ENCODE measurements around the gene RXRG. TPM values are rescaled to one million over a fixed set of nuclear protein-coding genes. Genes with fewer than 3 reads are reported as not detected.

RXRG gene
- total and polyA plus RNA-seq, 5 donors from 2014 or later: 0.08 TPM; not detected in 4

GRCh38 chr1:165481820-165482532, 37.0 kb upstream of the RXRG start:
- DNase-seq (no peak), ATAC-seq (ENCODE audit: low read depth in 2 of 2) (no peak)
- H3K9me3 ChIP-seq (ENCODE audit: control insufficient read depth in 2 of 2, low read length in 2 of 2): no peaks in the 10 kb centered on the region
- peaks cover 14% of the 10 kb centered on the region for H3K27me3 Mint-ChIP-seq
- H3K4me3 Mint-ChIP-seq: no peak overlapping the region
- no peaks in the 10 kb centered on the region for H3K27me3 ChIP-seq (ENCODE audit: control insufficient read depth, insufficient read depth, low read length)
- H3K27ac Mint-ChIP-seq: no peak overlapping the region
- H3K4me3 ChIP-seq (ENCODE audit: low read depth, low read length): no peak overlapping the region
- H3K36me3 Mint-ChIP-seq: no peaks in the 10 kb centered on the region
- no peak overlapping the region for H3K27ac ChIP-seq (ENCODE audit: insufficient read depth, low read length, poor library complexity, severe bottlenecking)
- peaks cover 0 to 2% (median 0%) of the 10 kb centered on the region in 7 donors for H3K9me3 Mint-ChIP-seq
- peaks cover 0 to 8% (median 5%) of the 10 kb centered on the region in 4 donors for H3K4me1 Mint-ChIP-seq
- H3K36me3 ChIP-seq (ENCODE audit: control insufficient read depth, insufficient read depth, low read length): no peaks in the 10 kb centered on the region
- H3K4me1 ChIP-seq (ENCODE audit: control insufficient read depth, insufficient read depth, low read length, poor library complexity, severe bottlenecking): no peaks in the 10 kb centered on the region

DNA sequence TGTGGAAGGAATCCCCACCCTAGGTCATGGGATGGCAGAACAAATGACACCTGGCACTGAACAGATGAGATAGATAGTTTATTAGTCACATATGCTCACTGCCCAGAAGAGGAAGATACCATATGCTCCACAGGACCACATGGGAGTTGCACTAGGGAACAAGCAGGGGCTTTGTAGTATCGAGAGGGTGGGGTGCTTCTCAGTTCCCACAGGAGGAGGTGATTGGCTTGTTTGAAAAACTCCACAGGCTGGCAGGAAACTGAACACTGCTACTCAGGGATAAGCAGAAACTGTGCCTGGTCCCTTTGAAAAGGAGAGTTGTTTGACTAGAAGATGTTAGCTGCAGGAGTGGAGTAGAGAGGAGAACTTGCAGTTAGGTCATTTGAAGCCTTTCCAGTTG, 31.9 kb upstream of the RXRG start:
- H3K4me1 Mint-ChIP-seq: no peaks in the 10 kb centered on the region
- peaks cover 0 to 3% (median 0%) of the 10 kb centered on the region in 7 donors for H3K9me3 Mint-ChIP-seq
- no peak overlapping the region for H3K4me3 ChIP-seq (ENCODE audit: low read depth, low read length)
- no peaks in the 10 kb centered on the region for H3K27me3 ChIP-seq (ENCODE audit: control insufficient read depth, insufficient read depth, low read length)
- H3K4me1 ChIP-seq (ENCODE audit: control insufficient read depth, insufficient read depth, low read length, poor library complexity, severe bottlenecking): no peaks in the 10 kb centered on the region
- no peaks in the 10 kb centered on the region for H3K36me3 ChIP-seq (ENCODE audit: control insufficient read depth, insufficient read depth, low read length)
- DNase-seq (no peak), ATAC-seq (ENCODE audit: low read depth in 2 of 2) (no peak)
- no peaks in the 10 kb centered on the region for H3K36me3 Mint-ChIP-seq
- H3K27me3 Mint-ChIP-seq: peaks cover 20% of the 10 kb centered on the region
- H3K27ac ChIP-seq (ENCODE audit: insufficient read depth, low read length, poor library complexity, severe bottlenecking): no peak overlapping the region
- no peak overlapping the region for H3K27ac Mint-ChIP-seq
- no peak overlapping the region for H3K4me3 Mint-ChIP-seq
- H3K9me3 ChIP-seq (ENCODE audit: control insufficient read depth in 2 of 2, low read length in 2 of 2): no peaks in the 10 kb centered on the region

DNA sequence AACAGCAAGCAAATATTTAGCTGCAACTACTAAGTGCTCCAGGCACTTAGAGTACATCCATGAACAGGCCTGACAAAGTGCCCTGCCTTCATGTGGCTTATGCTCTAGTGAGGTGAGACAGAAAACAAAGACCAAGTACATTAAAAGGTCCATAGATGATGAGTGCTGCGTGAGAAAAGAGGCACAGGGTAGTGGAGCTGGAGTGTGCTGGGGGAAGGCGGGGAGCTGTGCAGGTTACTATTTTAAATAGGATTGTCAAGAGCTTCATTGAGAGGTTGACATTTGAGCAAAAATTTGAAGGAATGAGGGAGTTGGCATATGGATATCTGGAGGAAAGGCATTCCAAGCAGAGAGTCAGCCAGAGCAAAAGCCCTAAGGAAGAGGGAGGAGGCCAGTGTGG, 29.3 kb upstream of the RXRG start:
- H3K27ac Mint-ChIP-seq: no peak overlapping the region
- Histone ChIP-seq H3K27ac (ENCODE audit: insufficient read depth, low read length, poor library complexity, severe bottlenecking) (no peak overlapping the region), H3K4me3 (ENCODE audit: low read depth, low read length) (no peak overlapping the region), H3K9me3 (ENCODE audit: control insufficient read depth in 2 of 2, low read length in 2 of 2) (no peaks in the 10 kb centered on the region), H3K36me3 (ENCODE audit: control insufficient read depth, insufficient read depth, low read length) (no peaks in the 10 kb centered on the region), H3K27me3 (ENCODE audit: control insufficient read depth, insufficient read depth, low read length) (no peaks in the 10 kb centered on the region), H3K4me1 (ENCODE audit: control insufficient read depth, insufficient read depth, low read length, poor library complexity, severe bottlenecking) (no peaks in the 10 kb centered on the region)
- no peaks in the 10 kb centered on the region for H3K4me1 Mint-ChIP-seq
- no peaks in the 10 kb centered on the region for H3K36me3 Mint-ChIP-seq
- H3K27me3 Mint-ChIP-seq: peaks cover 20% of the 10 kb centered on the region
- H3K4me3 Mint-ChIP-seq: no peak overlapping the region
- ATAC-seq (ENCODE audit: low read depth in 2 of 2): no peak
- peaks cover 0 to 2% (median 0%) of the 10 kb centered on the region in 7 donors for H3K9me3 Mint-ChIP-seq
- no peak for DNase-seq

DNA sequence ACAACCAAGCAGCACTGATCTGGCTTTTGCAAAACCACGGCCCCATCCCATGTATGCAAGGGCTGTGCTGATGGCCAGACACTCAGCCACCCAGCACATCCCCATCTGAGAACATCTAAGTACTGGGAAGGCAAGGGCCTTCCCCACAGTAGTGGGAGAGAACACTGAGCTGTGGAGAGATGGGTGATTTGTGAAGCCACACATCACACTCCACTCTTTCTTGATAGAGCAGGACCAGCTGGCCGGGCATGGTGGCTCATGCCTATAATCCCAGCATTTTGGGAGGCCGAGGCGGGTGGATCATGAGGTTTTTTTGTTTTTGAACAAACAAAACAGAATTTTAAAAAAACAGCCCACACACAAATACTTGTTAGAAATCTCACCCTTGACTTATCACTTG, 28.2 kb upstream of the RXRG start:
- no peak overlapping the region for H3K27ac ChIP-seq (ENCODE audit: insufficient read depth, low read length, poor library complexity, severe bottlenecking)
- Mint-ChIP-seq H3K9me3 (peaks cover 0 to 2% (median 0%) of the 10 kb centered on the region in 7 donors), H3K27me3 (peaks cover 25% of the 10 kb centered on the region), H3K36me3 (no peaks in the 10 kb centered on the region), H3K27ac (no peak overlapping the region), H3K4me1 (no peaks in the 10 kb centered on the region), H3K4me3 (no peak overlapping the region)
- ATAC-seq (ENCODE audit: low read depth in 2 of 2): no peak
- DNase-seq: no peak
- no peaks in the 10 kb centered on the region for H3K36me3 ChIP-seq (ENCODE audit: control insufficient read depth, insufficient read depth, low read length)
- H3K4me1 ChIP-seq (ENCODE audit: control insufficient read depth, insufficient read depth, low read length, poor library complexity, severe bottlenecking): no peaks in the 10 kb centered on the region
- no peaks in the 10 kb centered on the region for H3K9me3 ChIP-seq (ENCODE audit: control insufficient read depth in 2 of 2, low read length in 2 of 2)
- no peaks in the 10 kb centered on the region for H3K27me3 ChIP-seq (ENCODE audit: control insufficient read depth, insufficient read depth, low read length)
- no peak overlapping the region for H3K4me3 ChIP-seq (ENCODE audit: low read depth, low read length)

DNA sequence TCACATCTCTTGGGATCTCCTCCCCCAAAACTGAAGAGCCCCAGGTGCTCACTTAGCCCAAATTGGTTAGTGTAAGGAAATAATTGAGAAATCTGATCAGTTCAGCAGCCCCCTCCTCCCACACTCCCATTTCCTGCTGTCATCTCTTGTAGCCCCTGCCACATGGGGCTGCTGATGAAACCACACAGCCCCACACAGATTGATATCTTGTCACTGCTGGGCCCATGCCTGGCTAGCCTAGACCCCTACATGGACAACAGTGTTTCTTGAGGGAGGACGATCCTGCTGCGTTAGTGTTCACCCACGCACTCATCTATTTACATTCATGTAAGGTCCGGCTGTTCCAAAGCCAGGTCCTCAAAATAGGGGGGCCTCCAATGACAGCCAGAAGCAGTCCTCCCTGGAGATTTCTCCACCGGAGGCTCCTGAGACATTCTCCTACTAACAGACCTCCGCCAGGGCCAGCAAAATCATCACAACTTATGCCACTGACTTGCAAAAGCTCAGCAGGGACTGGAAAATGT, 23.9 kb upstream of the RXRG start:
- H3K9me3 ChIP-seq (ENCODE audit: control insufficient read depth in 2 of 2, low read length in 2 of 2): no peaks in the 10 kb centered on the region
- no peak for DNase-seq
- no peak overlapping the region for H3K27ac Mint-ChIP-seq
- H3K27me3 ChIP-seq (ENCODE audit: control insufficient read depth, insufficient read depth, low read length): no peaks in the 10 kb centered on the region
- no peaks in the 10 kb centered on the region for H3K36me3 ChIP-seq (ENCODE audit: control insufficient read depth, insufficient read depth, low read length)
- H3K27me3 Mint-ChIP-seq: peaks cover 26% of the 10 kb centered on the region
- H3K4me3 Mint-ChIP-seq: no peak overlapping the region
- ATAC-seq (ENCODE audit: low read depth in 2 of 2): no peak
- no peaks in the 10 kb centered on the region for H3K36me3 Mint-ChIP-seq
- H3K4me1 ChIP-seq (ENCODE audit: control insufficient read depth, insufficient read depth, low read length, poor library complexity, severe bottlenecking): no peaks in the 10 kb centered on the region
- H3K9me3 Mint-ChIP-seq: peaks cover 0 to 1% (median 0%) of the 10 kb centered on the region in 7 donors
- H3K4me3 ChIP-seq (ENCODE audit: low read depth, low read length): no peak overlapping the region
- H3K4me1 Mint-ChIP-seq: no peaks in the 10 kb centered on the region
- H3K27ac ChIP-seq (ENCODE audit: insufficient read depth, low read length, poor library complexity, severe bottlenecking): no peak overlapping the region

DNA sequence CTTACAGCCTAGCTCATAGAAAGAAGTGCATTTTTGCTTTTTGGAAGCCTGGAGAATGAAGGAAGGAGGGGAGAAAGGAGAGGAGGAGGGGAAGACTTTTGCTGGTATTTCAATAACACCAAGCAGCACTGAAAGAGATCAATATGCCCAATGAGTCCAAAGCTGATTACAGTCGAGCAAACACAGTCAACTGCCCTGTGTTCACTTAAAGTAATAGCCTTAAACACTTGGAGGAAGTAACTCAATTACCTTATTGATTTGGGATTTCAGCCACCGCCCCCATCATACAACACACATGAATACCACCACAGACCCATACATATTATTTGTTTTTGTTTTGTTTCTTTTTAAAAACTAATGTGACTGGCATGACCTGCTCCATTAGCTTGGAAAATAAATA, 23.3 kb upstream of the RXRG start:
- H3K27ac ChIP-seq (ENCODE audit: insufficient read depth, low read length, poor library complexity, severe bottlenecking): no peak overlapping the region
- Mint-ChIP-seq H3K9me3 (peaks cover 0 to 1% (median 0%) of the 10 kb centered on the region in 7 donors), H3K27ac (no peak overlapping the region), H3K4me3 (no peak overlapping the region), H3K27me3 (peaks cover 26% of the 10 kb centered on the region), H3K4me1 (no peaks in the 10 kb centered on the region), H3K36me3 (no peaks in the 10 kb centered on the region)
- no peaks in the 10 kb centered on the region for H3K4me1 ChIP-seq (ENCODE audit: control insufficient read depth, insufficient read depth, low read length, poor library complexity, severe bottlenecking)
- ATAC-seq (ENCODE audit: low read depth in 2 of 2) (no peak), DNase-seq (no peak)
- H3K36me3 ChIP-seq (ENCODE audit: control insufficient read depth, insufficient read depth, low read length): no peaks in the 10 kb centered on the region
- no peak overlapping the region for H3K4me3 ChIP-seq (ENCODE audit: low read depth, low read length)
- H3K9me3 ChIP-seq (ENCODE audit: control insufficient read depth in 2 of 2, low read length in 2 of 2): no peaks in the 10 kb centered on the region
- no peaks in the 10 kb centered on the region for H3K27me3 ChIP-seq (ENCODE audit: control insufficient read depth, insufficient read depth, low read length)

DNA sequence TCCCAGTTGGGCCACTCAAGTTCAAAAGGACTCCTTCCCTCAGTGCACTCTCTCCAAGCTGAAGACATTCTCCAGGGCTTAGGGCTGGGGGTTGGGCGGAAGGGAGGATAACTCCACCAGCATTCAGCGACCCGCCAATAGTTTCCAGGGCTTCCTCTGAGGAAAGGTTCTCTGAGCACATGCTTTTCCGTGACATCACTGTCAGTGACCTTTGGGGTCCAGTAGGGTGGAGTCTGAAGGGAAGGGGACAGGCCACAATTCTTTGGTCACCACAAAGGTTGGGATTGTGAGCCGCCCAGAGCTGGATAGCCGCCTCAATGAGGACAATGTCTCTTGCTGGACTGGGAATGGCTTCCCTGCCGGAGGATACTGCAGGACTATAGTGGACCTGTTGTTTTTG, 22.8 kb upstream of the RXRG start:
- DNase-seq: no peak
- no peaks in the 10 kb centered on the region for H3K36me3 ChIP-seq (ENCODE audit: control insufficient read depth, insufficient read depth, low read length)
- Mint-ChIP-seq H3K36me3 (no peaks in the 10 kb centered on the region), H3K27ac (no peak overlapping the region), H3K4me3 (no peak overlapping the region), H3K27me3 (peaks cover 26% of the 10 kb centered on the region), H3K9me3 (peaks cover 0 to 1% (median 0%) of the 10 kb centered on the region in 7 donors), H3K4me1 (no peaks in the 10 kb centered on the region)
- no peak for ATAC-seq (ENCODE audit: low read depth in 2 of 2)
- no peaks in the 10 kb centered on the region for H3K9me3 ChIP-seq (ENCODE audit: control insufficient read depth in 2 of 2, low read length in 2 of 2)
- no peaks in the 10 kb centered on the region for H3K4me1 ChIP-seq (ENCODE audit: control insufficient read depth, insufficient read depth, low read length, poor library complexity, severe bottlenecking)
- no peak overlapping the region for H3K4me3 ChIP-seq (ENCODE audit: low read depth, low read length)
- no peaks in the 10 kb centered on the region for H3K27me3 ChIP-seq (ENCODE audit: control insufficient read depth, insufficient read depth, low read length)
- no peak overlapping the region for H3K27ac ChIP-seq (ENCODE audit: insufficient read depth, low read length, poor library complexity, severe bottlenecking)

DNA sequence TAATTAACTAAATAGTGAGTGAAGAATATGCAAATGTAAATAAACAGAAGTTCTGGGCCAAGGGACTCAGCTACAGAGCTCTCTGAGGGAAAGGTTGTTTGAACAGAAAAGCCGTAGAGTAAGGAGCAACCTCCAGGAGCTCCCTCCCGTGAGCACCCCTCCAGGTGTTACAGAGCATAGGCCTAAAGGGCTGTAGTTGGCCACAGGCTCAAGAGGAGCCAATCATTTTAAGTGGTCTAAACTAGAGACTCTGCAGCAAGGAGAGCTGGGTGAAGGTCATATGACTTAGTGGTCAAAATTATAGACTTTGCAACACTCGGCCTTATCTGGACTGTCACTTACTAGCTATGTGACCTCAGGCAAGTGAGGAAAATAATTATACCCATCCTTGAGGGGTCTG, 19.1 kb upstream of the RXRG start:
- no peaks in the 10 kb centered on the region for H3K9me3 ChIP-seq (ENCODE audit: control insufficient read depth in 2 of 2, low read length in 2 of 2)
- no peaks in the 10 kb centered on the region for H3K4me1 Mint-ChIP-seq
- no peak overlapping the region for H3K27ac ChIP-seq (ENCODE audit: insufficient read depth, low read length, poor library complexity, severe bottlenecking)
- no peaks in the 10 kb centered on the region for H3K4me1 ChIP-seq (ENCODE audit: control insufficient read depth, insufficient read depth, low read length, poor library complexity, severe bottlenecking)
- no peaks in the 10 kb centered on the region for H3K36me3 ChIP-seq (ENCODE audit: control insufficient read depth, insufficient read depth, low read length)
- H3K4me3 Mint-ChIP-seq: no peak overlapping the region
- peaks cover 0 to 1% (median 0%) of the 10 kb centered on the region in 7 donors for H3K9me3 Mint-ChIP-seq
- no peak overlapping the region for H3K4me3 ChIP-seq (ENCODE audit: low read depth, low read length)
- H3K27me3 ChIP-seq (ENCODE audit: control insufficient read depth, insufficient read depth, low read length): peaks cover 3% of the 10 kb centered on the region
- ATAC-seq (ENCODE audit: low read depth in 2 of 2): no peak
- no peak for DNase-seq
- peaks cover 16% of the 10 kb centered on the region for H3K27me3 Mint-ChIP-seq
- H3K27ac Mint-ChIP-seq: no peak overlapping the region
- H3K36me3 Mint-ChIP-seq: no peaks in the 10 kb centered on the region
